GM19455 (cell line): ENCODE measurements around the gene FADS3.
"Not testable (repeated sequence)": the region's sequence is repeated elsewhere in the genome, so short reads cannot be mapped to it uniquely, and the experiment has no call there.

Experiments
- ATAC-seq: cut with Tn5 transposase; IDR thresholded peaks from one replicate; pipeline ENCODE4 v1.9.1; 2021; ENCODE audit not compliant: unreplicated experiment

Gene FADS3

DNA sequence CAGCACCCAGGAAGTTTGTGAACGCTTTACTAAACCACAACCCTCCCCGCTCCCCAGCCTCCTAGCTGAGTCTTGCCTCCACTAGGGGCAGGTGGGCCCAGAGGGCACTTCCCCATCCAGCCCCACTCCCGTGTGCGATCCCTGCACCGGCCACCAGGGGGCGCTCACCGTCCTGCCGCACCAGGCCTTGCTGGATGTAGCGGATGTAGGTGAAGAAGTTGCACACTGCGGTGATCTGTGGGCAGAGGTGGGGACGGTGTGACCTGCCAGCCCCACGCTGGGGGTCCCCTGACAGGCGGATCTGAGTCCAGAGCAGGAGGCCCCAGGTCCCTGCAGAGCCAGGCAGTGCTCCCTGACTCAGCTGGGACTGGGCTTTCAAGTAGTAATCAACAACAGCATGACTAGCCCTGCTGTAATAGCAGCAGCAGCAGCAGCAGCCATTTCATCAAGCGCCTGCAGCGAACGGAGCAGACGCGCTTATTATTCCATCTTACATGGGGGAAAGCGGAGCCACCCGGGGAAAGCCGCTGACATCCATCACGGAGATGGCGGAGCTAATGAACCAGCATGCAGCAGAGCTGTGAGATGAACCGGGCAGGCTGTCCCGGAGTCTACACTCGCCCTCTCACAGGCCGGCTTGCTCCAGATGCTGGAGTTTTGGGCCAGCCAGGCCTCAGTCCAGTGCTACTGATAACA is 7.9 kb upstream of the FADS3 start:
- peak; percentile 77 for ATAC-seq

- ATAC-seq = no peak
Measured at GRCh38 chr11:61898247-61898582, 6.9 kb upstream of the FADS3 start.

DNA sequence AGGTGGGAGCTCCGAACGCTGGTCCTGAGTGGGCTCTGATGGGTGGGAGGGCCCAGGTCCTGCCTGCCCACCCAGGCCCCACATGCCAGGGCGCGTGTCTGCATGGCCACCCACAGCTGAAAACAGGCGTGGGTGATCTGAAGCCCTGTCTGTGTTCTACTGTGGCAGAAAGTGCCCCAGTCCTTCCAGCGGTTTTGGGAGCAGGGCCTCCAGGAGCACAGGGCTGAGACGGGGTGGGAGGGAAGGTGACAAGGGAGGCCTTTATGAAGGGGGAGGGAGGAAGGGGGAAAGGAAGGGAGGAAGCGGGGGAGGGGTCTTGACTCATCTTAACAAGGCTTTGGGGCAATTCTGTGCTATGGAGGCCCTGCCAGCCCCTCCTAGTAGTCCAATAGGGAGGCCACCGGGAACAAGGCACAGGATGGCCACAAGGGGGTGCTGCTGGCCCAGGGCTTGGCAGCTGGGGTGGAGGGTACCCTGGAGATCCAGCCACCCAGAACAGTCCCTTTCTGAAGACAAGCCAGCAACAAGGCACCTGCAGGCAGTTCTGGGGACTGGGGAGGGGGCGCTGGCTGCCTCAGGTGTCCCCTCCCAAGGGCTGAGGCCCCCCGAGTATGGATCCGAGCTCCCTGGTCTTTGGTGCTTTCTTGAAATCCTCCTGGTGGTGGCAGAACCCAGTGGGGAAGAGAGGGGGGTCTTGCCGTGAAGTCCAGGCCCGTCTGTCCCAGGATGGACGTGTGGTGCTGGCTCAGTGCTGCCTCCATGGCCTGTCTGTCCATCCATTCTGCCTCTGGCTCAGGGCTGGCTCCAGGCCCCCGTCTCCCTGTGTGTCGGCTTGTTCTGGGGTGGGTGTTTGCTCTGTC is 6.3 kb upstream of the FADS3 start:
- no peak for ATAC-seq

DNA sequence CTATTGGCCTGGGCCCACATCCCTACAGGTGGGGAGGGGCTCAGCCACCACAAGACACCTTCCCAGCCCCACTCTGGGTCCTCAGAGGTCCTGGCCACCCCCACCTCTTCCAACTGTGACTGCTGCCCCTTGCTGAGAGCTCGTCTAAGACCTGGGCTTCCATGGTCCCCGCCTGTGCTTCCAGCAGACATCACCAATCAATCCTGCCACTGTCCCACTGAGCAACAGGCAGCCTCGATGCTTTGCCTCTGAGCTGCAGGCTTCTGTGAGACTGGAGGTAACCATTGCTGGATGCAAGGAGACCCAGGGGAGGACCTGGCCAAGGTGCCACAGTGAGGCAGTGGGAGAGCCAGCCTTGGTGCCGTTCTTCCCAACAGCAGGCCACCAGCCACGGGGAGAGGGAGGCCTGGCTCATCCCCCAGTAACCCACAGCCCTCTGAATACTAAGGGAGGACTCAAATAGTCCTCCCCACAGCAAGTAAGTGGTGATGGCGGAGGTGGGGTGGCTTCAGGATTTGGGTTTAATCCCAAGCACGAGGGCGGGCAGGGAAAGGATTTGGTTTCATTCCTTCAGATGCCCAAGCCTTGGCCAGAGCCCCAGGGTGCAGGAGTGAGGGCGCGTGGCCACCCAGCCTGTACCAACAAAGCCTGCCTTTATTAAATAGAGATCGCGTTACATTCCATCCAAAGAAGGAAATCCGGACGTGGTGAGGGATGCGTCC is 5.5 kb upstream of the FADS3 start:
- no peak for ATAC-seq

- no peak for ATAC-seq
Measured at GRCh38 chr11:61895718-61896059, 4.3 kb upstream of the FADS3 start.

DNA sequence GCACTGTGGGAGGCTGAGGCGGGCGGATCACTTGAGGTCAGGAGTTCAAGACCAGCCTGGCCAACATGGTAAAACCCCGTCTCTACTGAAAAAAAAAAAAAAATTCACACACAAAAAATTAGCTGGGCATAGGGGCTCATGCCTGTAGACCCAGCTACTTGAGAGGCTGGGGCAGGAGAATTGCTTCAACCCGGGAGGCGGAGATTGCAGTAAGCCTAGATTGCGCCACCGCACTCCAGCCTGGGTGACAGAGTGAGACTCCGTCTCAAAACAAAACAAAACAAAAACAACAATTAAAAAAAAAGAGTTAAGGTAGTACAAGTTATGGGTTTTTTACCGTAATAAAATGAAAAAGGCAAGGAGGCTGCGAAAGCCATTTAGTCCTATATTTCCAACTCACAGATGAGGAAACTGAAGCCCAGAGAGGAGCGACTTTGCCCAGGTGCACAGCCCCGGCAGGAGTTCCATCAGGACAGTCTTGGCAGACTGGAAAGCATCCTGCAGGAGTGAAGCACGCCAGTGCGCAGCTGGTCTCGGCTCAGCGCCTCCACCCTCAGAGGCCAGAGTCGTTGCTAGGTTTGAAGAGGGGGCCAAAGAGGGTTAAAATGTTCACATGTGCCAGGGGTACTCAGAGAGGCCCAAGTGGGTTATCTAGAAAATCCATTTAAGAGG is 3.8 kb upstream of the FADS3 start:
- ATAC-seq = no peak

GRCh38 chr11:61893981-61894380 is 2.6 kb upstream of the FADS3 start:
- ATAC-seq = no peak

- peak; percentile 40 for ATAC-seq
Measured at GRCh38 chr11:61892085-61892370, 683 bp upstream of the FADS3 start.

GRCh38 chr11:61890529-61891330 is 615 bp downstream of the FADS3 start:
- peak; percentile 26 for ATAC-seq

GRCh38 chr11:61889831-61890230 is 1.5 kb downstream of the FADS3 start:
- ATAC-seq = no peak

- no peak for ATAC-seq
Measured at GRCh38 chr11:61888590-61888989, 2.8 kb downstream of the FADS3 start.

GRCh38 chr11:61887839-61888494 is 3.4 kb downstream of the FADS3 start:
- no peak for ATAC-seq

GRCh38 chr11:61886643-61887042 is 4.7 kb downstream of the FADS3 start:
- no peak for ATAC-seq

DNA sequence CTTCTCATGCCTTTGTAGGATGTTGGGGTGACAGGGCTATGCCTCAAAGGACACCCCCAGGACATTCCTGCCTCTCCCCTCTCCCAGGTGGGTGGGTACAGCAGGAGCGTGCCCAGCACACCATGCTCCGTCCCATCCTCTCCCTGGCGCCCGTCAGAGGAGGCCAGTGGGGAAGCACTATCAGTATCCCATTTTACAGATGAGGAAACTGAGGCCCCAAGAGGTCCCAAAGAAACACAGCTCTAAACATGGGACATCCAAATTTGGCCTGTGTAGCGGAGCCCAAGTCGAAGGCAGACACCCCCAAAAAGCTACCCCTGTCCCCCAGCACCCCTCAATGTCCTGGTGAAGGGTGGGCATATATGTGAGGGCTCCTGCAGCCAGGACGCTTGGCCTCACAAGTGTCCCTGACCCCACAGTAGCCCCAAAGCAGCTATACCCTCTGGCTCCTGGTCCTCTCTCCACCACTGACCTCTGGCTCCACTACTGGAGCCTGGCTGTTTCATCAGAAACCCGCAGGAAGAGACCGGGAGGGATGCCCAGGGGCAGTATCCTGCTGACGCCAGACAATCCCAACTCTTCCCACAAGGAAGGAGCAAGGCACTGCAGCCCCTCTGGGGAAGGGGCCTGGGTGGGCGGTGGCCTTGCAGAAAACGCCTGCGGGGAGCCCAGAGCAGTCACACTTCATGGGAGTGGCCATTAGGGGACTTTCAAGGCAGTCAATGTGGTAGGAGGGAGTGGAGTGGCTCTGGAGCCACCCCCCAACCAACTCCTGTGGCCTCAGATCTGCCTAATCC is 5.4 kb downstream of the FADS3 start:
- ATAC-seq = no peak

DNA sequence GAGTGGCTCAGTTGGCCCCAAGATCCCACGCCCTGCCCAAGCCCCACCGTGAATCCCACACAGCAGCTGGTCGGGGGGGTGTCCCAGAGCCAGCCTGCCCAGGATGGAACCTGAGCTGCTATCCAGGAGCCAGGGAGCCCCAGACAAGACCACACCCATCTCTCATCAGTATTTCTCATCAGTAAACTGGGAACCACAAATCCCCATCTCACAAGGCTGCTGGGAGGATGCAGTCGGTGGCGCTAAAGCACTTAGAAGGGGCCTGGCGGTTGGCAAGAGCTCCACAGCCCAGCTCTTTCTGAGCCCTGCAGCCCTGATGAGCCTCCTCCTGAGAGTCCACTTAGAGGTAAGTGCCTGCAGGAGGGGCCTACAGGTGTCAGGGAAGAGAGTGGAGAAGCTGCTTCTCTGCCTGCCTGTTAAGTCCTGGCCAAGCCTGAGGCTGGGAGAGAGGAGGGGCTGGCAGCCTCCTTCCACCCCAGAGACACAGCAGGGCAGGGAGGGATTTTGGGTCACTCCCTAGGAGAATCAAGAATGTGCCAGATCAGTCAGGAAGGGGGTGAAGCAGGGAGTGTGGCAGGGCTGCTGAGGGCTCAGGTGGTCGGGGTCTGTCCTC is 6.1 kb downstream of the FADS3 start:
- ATAC-seq = no peak

DNA sequence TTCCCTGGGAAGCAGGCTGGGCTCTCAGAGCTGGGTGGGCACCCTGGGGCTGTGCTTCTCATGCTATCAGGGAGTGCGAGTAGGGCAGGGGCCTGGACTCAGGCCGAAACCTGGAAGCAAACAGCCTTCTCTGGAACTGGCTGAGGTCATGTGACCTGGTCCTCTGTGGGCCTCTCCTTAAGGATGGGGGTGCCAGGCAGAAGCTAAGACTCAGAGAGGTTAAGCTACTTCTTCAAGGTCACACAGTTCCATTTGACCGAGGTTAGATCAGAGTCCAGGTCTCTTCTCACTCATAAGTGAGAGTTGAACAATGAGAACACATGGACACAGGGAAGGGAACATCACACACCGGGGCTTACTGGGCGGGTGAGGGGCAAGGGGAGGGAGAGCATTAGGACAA is 7.4 kb downstream of the FADS3 start:
- ATAC-seq = no peak

DNA sequence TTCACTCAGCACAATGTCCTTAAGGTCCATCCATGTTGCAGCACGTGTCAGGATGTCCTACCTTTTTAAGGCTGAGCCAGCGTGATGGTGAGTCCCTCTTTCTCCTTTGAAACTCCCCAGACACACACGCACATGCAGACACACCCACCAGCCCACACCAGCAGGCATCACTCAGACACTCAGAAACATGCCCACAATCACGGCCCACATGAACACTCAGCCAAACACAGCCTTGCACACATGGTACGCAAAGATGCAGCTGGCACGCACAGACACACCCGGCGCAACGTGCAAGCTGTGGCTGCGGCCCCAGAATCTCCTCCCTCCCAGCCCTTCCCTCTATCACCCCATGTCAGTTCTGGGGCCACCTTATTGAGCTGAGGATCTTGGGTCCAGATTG is 8.0 kb downstream of the FADS3 start:
- no peak for ATAC-seq

GRCh38 chr11:61882879-61883278 is 8.5 kb downstream of the FADS3 start:
- ATAC-seq = no peak

GRCh38 chr11:61882267-61882666 is 9.1 kb downstream of the FADS3 start:
- ATAC-seq = not testable (repeated sequence)
